Measurements from ENCODE around the gene SLC16A1. TPM values are rescaled to one million over a fixed set of nuclear protein-coding genes. Genes with fewer than 3 reads are reported as not detected.

SLC16A1 gene
- total RNA-seq, 1 donor: 77.1 TPM

GRCh38 chr1:112869895-112870294 lies 86.1 kb downstream of the SLC16A1 start:
- Histone ChIP-seq H3K4me2 (ENCODE audit: insufficient read depth, low read length) (no peak overlapping the region), H3K36me3 (ENCODE audit: insufficient read depth, low read length) (no peaks in the 10 kb centered on the region), H3K27ac (ENCODE audit: low read depth, low read length) (no peak overlapping the region), H3K79me2 (ENCODE audit: insufficient read depth, low read length) (no peaks in the 10 kb centered on the region), H3K4me1 (ENCODE audit: insufficient read depth, low read length) (peaks cover 16% of the 10 kb centered on the region), H3K9me3 (ENCODE audit: low read depth, low read length) (no peaks in the 10 kb centered on the region), H3K4me3 (ENCODE audit: insufficient read depth, low read length) (no peak overlapping the region), H4K20me1 (ENCODE audit: insufficient read depth, low read length) (no peaks in the 10 kb centered on the region), H2AFZ (ENCODE audit: low read length) (no peak overlapping the region), H3K27me3 (ENCODE audit: insufficient read depth, low read length) (no peaks in the 10 kb centered on the region)
- no peak for TF ChIP-seq CTCF (IDR thresholded peaks at IDR 0.05; ENCODE audit: extremely low read depth, low read depth, low read length)
- DNase-seq (ENCODE audit: insufficient read length, low spot score, missing footprints): no peak

DNA sequence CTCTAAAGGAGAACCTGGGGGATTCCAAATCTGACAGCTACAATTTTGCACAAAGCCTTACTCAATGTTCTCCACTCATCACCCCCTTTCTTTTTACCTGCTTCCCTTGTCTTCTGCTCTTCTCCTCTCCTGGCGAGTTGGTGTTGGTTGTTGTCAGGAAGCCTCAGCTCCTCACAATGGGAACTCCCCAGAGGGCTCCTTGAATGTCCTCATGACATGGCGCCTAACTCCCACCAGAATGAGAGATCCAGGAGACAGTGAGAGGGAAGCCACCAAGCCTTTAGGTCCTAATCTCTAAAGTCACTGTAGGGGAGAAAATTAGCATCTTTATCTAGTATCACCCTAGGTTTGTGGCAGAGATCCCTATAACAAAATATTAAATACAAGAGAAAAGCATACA lies 87.8 kb downstream of the SLC16A1 start:
- no peaks in the 10 kb centered on the region for H3K36me3 ChIP-seq (ENCODE audit: insufficient read depth, low read length)
- no peaks in the 10 kb centered on the region for H3K27me3 ChIP-seq (ENCODE audit: insufficient read depth, low read length)
- no peaks in the 10 kb centered on the region for H3K79me2 ChIP-seq (ENCODE audit: insufficient read depth, low read length)
- H3K4me3 ChIP-seq (ENCODE audit: insufficient read depth, low read length): no peak overlapping the region
- H3K27ac ChIP-seq (ENCODE audit: low read depth, low read length): no peak overlapping the region
- H3K4me2 ChIP-seq (ENCODE audit: insufficient read depth, low read length): no peak overlapping the region
- DNase-seq (ENCODE audit: insufficient read length, low spot score, missing footprints): no peak
- H3K9me3 ChIP-seq (ENCODE audit: low read depth, low read length): no peaks in the 10 kb centered on the region
- H2AFZ ChIP-seq (ENCODE audit: low read length): no peak overlapping the region
- H4K20me1 ChIP-seq (ENCODE audit: insufficient read depth, low read length): no peaks in the 10 kb centered on the region
- peaks cover 16% of the 10 kb centered on the region for H3K4me1 ChIP-seq (ENCODE audit: insufficient read depth, low read length)
- TF ChIP-seq CTCF (IDR thresholded peaks at IDR 0.05; ENCODE audit: extremely low read depth, low read depth, low read length): no peak

DNA sequence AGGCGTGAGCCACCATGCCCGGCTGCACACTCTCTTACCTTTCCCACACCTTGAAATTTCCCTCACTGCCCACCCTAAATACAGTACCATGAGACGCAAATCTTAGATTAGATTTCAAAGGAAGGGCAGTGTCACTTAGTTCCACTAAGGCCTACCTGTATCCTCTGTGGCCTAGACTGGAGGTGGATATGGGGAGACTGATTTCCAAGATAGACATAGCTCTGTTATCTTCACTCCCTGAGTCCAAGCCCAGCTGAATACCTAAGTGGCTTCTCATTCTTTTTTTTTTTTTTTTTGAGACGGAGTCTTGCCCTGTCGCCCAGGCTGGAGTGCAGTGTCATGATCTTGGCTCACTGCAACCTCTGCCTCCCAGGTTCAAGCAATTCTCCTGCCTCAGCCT lies 89.0 kb downstream of the SLC16A1 start:
- no peaks in the 10 kb centered on the region for H3K79me2 ChIP-seq (ENCODE audit: insufficient read depth, low read length)
- no peak overlapping the region for H3K4me3 ChIP-seq (ENCODE audit: insufficient read depth, low read length)
- H4K20me1 ChIP-seq (ENCODE audit: insufficient read depth, low read length): no peaks in the 10 kb centered on the region
- DNase-seq (ENCODE audit: insufficient read length, low spot score, missing footprints): no peak
- H3K27me3 ChIP-seq (ENCODE audit: insufficient read depth, low read length): no peaks in the 10 kb centered on the region
- peaks cover 10% of the 10 kb centered on the region for H3K4me1 ChIP-seq (ENCODE audit: insufficient read depth, low read length)
- H3K27ac ChIP-seq (ENCODE audit: low read depth, low read length): peak overlapping the region; percentile 66
- no peak for TF ChIP-seq CTCF (IDR thresholded peaks at IDR 0.05; ENCODE audit: extremely low read depth, low read depth, low read length)
- H3K4me2 ChIP-seq (ENCODE audit: insufficient read depth, low read length): no peak overlapping the region
- no peak overlapping the region for H2AFZ ChIP-seq (ENCODE audit: low read length)
- H3K9me3 ChIP-seq (ENCODE audit: low read depth, low read length): no peaks in the 10 kb centered on the region
- no peaks in the 10 kb centered on the region for H3K36me3 ChIP-seq (ENCODE audit: insufficient read depth, low read length)

DNA sequence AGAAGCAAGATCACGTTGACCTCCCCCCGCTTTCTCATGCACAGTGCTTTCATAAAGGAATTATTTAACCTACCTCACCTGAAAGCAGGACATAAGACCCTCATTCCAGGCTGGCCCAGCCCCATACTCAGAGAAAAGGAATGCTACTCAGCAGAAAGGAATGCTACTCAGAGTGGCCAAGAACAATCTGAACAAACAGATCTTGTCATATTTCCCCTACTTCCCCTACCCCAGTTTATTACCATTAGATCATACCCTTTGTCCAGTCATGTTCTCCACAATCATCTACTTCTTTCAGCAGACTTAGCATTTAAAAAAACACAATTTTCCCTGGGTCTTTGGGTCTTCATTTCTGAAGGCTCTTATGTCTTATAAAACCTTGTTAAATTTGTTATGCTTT lies 89.8 kb downstream of the SLC16A1 start:
- peak; percentile 91 for DNase-seq (ENCODE audit: insufficient read length, low spot score, missing footprints)
- no peak overlapping the region for H2AFZ ChIP-seq (ENCODE audit: low read length)
- H3K9me3 ChIP-seq (ENCODE audit: low read depth, low read length): no peaks in the 10 kb centered on the region
- no peak overlapping the region for H3K4me3 ChIP-seq (ENCODE audit: insufficient read depth, low read length)
- peak overlapping the region; percentile 66 for H3K27ac ChIP-seq (ENCODE audit: low read depth, low read length)
- H3K4me1 ChIP-seq (ENCODE audit: insufficient read depth, low read length): peaks cover 10% of the 10 kb centered on the region
- H3K36me3 ChIP-seq (ENCODE audit: insufficient read depth, low read length): no peaks in the 10 kb centered on the region
- no peaks in the 10 kb centered on the region for H4K20me1 ChIP-seq (ENCODE audit: insufficient read depth, low read length)
- H3K4me2 ChIP-seq (ENCODE audit: insufficient read depth, low read length): no peak overlapping the region
- TF ChIP-seq CTCF (IDR thresholded peaks at IDR 0.05; ENCODE audit: extremely low read depth, low read depth, low read length): no peak
- no peaks in the 10 kb centered on the region for H3K79me2 ChIP-seq (ENCODE audit: insufficient read depth, low read length)
- no peaks in the 10 kb centered on the region for H3K27me3 ChIP-seq (ENCODE audit: insufficient read depth, low read length)

Measured in osteoblast (primary cell).